HepG2 (cell line): Measurements from ENCODE around the gene ANKFY1. TPM values are rescaled to one million over a fixed set of nuclear protein-coding genes. Genes with fewer than 3 reads are reported as not detected.

ENCODE experiments used
- IKZF5 ChIP-seq: IDR thresholded peaks from 2 replicates; pipeline ENCODE4 v1.6.1; 2018; ENCODE audit warnings: missing genetic modification reagents, mild to moderate bottlenecking, missing compliant biosample characterization
- KDM5B ChIP-seq: sonication (generic); formaldehyde crosslinking; IDR thresholded peaks from 2 replicates; pipeline ENCODE4 v1.4.0; 2020; ENCODE audit warnings: missing genetic modification reagents, mild to moderate bottlenecking, borderline replicate concordance
- NFE2L2 ChIP-seq: fragments of 150-350 bp; IDR thresholded peaks from 2 replicates; pipeline ENCODE4 v1.6.1; 2014; ENCODE audit warnings: low read length
- ZFP36 ChIP-seq: fragments of 150-350 bp; IDR thresholded peaks from 2 replicates; pipeline ENCODE4 v1.6.1; 2018; ENCODE audit warnings: borderline replicate concordance, low read length, low read depth; ENCODE audit not compliant: partially characterized antibody
- ZNF512B ChIP-seq: sonication (generic); formaldehyde crosslinking; IDR thresholded peaks from 2 replicates; pipeline ENCODE4 v1.5.1; 2020; ENCODE audit warnings: missing genetic modification reagents, mild to moderate bottlenecking, borderline replicate concordance
- ZXDC ChIP-seq: sonication (generic); formaldehyde crosslinking; IDR thresholded peaks from 2 replicates; pipeline ENCODE4 v1.5.0; 2020; ENCODE audit warnings: mild to moderate bottlenecking, missing genetic modification reagents
- polyA plus RNA-seq, 8 experiments: library from polyadenylated mRNA; depleted of rRNA in 3 of 8; stranded (reverse) in 7 of 8; unstranded in 1 of 8; fragments of >200 nt; fragmentation: Illumina TruSeq in 4 of 8; extraction: Trizol in 4 of 8; gene quantifications; 2 replicates each; pipeline versions ENCODE4 v1.2.1 to v1.2.3, GENCODE V29; 2011 to 2016; ENCODE audit warnings: low read depth in 4 of 8, missing spikeins in 1 of 8, mixed read lengths in 1 of 8; ENCODE audit not compliant: insufficient read depth in 1 of 8
- total RNA-seq, 5 experiments: library from RNA; depleted of rRNA; stranded (reverse); fragments of >200 nt; fragmentation: Illumina TruSeq; extraction: Trizol; gene quantifications; 2 replicates each; pipeline ENCODE4 v1.2.3, GENCODE V29; 2016; ENCODE audit warnings: low read depth in 1 of 5
- TF ChIP-seq, protein P1 (sequence below): sonication (generic); formaldehyde crosslinking; IDR thresholded peaks from 2 replicates; pipeline ENCODE4 v1.4.0; 2020; ENCODE audit warnings: missing genetic modification reagents, borderline replicate concordance

ANKFY1 gene
- total and polyA plus RNA-seq, 2 of the 13 experiments (the other 11 are each of a cell fraction or from before 2014, with no cell fraction given) = 11.9 to 16.8 TPM

GRCh38 chr17:4182043-4182442, 81.7 kb downstream of the ANKFY1 start (continued):
- no peak for TF ChIP-seq ZXDC
- no peak for TF ChIP-seq KDM5B (CRISPR knock-in tag)
- TF ChIP-seq, protein P1, sequence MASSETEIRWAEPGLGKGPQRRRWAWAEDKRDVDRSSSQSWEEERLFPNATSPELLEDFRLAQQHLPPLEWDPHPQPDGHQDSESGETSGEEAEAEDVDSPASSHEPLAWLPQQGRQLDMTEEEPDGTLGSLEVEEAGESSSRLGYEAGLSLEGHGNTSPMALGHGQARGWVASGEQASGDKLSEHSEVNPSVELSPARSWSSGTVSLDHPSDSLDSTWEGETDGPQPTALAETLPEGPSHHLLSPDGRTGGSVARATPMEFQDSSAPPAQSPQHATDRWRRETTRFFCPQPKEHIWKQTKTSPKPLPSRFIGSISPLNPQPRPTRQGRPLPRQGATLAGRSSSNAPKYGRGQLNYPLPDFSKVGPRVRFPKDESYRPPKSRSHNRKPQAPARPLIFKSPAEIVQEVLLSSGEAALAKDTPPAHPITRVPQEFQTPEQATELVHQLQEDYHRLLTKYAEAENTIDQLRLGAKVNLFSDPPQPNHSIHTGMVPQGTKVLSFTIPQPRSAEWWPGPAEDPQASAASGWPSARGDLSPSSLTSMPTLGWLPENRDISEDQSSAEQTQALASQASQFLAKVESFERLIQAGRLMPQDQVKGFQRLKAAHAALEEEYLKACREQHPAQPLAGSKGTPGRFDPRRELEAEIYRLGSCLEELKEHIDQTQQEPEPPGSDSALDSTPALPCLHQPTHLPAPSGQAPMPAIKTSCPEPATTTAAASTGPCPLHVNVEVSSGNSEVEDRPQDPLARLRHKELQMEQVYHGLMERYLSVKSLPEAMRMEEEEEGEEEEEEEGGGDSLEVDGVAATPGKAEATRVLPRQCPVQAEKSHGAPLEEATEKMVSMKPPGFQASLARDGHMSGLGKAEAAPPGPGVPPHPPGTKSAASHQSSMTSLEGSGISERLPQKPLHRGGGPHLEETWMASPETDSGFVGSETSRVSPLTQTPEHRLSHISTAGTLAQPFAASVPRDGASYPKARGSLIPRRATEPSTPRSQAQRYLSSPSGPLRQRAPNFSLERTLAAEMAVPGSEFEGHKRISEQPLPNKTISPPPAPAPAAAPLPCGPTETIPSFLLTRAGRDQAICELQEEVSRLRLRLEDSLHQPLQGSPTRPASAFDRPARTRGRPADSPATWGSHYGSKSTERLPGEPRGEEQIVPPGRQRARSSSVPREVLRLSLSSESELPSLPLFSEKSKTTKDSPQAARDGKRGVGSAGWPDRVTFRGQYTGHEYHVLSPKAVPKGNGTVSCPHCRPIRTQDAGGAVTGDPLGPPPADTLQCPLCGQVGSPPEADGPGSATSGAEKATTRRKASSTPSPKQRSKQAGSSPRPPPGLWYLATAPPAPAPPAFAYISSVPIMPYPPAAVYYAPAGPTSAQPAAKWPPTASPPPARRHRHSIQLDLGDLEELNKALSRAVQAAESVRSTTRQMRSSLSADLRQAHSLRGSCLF (CRISPR knock-in tag) = no peak
- TF ChIP-seq IKZF5 = no peak
- TF ChIP-seq ZFP36 = no peak
- no peak for TF ChIP-seq NFE2L2
- TF ChIP-seq ZNF512B (CRISPR knock-in tag) = no peak
